ENCODE data around the gene CCDC197. TPM values are rescaled to one million over a fixed set of nuclear protein-coding genes. Genes with fewer than 3 reads are reported as not detected.
A peak's percentile ranks its signal among the peaks of the same experiment; 100 is the strongest.

The CCDC197 gene
- total RNA-seq, 1 donor: not detected

DNA sequence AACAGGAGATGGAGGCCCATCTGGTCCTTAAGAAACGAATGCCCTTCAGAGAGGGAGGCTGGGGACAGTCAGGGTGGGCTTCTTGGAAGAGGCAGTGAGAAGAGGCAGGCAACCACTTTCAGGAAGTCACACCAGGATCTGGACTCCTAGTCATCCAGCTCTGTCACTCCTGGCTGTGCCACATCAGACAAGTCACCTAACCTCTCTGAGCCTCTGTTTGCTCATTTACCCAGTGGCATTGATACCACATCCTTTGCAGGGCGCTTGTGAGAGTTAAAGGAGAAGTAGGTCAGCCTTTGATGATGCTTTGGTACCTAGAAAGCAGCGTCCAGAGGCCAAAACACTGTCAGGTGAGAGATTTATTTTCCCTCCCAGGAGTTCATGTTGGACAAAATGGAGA lies 11.1 kb downstream of the CCDC197 start:
- TF ChIP-seq, protein P1, sequence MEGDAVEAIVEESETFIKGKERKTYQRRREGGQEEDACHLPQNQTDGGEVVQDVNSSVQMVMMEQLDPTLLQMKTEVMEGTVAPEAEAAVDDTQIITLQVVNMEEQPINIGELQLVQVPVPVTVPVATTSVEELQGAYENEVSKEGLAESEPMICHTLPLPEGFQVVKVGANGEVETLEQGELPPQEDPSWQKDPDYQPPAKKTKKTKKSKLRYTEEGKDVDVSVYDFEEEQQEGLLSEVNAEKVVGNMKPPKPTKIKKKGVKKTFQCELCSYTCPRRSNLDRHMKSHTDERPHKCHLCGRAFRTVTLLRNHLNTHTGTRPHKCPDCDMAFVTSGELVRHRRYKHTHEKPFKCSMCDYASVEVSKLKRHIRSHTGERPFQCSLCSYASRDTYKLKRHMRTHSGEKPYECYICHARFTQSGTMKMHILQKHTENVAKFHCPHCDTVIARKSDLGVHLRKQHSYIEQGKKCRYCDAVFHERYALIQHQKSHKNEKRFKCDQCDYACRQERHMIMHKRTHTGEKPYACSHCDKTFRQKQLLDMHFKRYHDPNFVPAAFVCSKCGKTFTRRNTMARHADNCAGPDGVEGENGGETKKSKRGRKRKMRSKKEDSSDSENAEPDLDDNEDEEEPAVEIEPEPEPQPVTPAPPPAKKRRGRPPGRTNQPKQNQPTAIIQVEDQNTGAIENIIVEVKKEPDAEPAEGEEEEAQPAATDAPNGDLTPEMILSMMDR (IDR thresholded peaks at IDR 0.05; ENCODE audit: insufficient read depth, low read length): no peak
- no peak overlapping the region for H3K4me3 ChIP-seq (ENCODE audit: low read depth, low read length)
- DNase-seq (ENCODE audit: low read depth): no peak

DNA sequence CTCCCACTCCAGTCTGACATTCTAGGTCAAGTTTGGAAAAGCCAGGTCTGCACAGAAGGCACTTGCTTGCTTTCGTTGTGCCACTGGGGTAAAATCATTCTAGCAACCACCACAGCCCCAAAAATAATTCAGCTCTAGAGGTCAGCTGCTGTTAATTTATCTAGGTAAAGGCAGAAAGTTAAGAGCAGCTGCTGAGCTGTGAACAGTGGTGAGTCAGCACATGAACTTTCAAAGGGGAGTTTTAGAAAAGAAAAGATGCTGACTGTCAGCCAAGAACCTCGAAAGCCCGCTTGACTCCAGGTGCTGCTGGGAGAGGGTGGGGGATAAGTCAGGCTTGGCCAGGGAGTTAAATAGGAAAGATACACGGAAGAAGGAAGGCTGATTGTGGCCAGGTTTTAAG lies 12.7 kb downstream of the CCDC197 start:
- H3K4me3 ChIP-seq (ENCODE audit: low read depth, low read length): no peak overlapping the region
- TF ChIP-seq, protein P1 (IDR thresholded peaks at IDR 0.05; ENCODE audit: insufficient read depth, low read length): no peak
- peak; percentile 64 for DNase-seq (ENCODE audit: low read depth)

DNA sequence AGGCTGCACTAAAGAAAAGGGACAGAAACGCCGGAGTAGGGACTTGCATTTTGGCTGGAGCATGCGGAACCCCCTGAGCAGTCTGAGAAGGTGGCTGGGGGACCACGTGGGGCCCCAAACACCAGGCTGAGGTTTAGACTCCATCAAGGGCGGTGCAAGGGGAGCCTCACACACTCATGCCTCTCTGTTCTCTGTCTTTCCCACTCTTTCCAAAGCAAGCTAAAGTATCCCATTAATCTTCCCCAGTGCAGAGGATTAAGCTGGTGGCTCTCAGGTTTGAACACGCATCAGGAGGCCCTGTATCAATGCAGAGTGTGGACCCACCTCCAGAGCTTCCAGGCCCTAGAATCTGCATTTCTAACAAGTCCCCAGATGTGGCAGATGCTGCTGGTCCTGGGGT lies 13.5 kb downstream of the CCDC197 start:
- no peak for DNase-seq (ENCODE audit: low read depth)
- H3K4me3 ChIP-seq (ENCODE audit: low read depth, low read length): no peak overlapping the region
- TF ChIP-seq, protein P1 (IDR thresholded peaks at IDR 0.05; ENCODE audit: insufficient read depth, low read length): no peak

DNA sequence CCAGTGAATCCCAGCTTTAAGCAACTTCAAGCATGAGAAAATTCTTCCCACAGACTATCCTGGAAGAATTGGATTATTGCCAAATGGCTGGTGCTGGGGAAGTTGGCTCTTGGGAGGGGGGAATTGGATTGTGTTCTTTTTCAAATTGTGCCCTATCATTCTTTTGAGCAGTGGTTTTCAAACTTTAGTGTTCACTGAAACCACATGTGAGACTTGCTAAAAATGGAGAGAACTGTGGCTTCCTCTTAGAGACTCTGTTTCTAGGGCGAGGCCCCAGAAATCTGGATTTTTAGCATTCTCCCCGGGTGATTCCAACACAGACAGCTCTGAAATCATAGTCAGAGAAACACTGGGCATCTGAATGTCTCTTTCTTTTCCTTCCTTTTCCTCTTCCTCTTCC lies 14.7 kb downstream of the CCDC197 start:
- DNase-seq (ENCODE audit: low read depth): peak; percentile 42
- no peak overlapping the region for H3K4me3 ChIP-seq (ENCODE audit: low read depth, low read length)
- TF ChIP-seq, protein P1 (IDR thresholded peaks at IDR 0.05; ENCODE audit: insufficient read depth, low read length): no peak

DNA sequence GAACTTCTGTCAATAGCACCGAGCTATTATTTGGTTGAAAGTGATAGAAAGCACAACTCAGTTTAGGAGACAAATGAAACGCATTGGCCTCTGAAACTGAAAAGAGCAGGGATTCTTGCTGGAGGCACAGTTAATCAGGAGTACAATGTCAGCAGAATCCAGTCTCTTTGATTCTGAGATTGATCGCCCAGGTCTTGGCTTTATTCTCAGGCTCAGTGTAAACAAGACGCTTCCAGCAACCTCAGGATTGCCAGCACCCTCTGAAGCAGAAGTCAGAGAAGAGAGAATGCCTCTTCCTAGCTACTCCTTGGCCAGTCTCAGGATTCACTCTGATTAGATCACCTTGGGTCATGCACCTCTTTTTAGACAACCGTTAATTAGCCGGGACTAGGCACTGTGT lies 17.3 kb downstream of the CCDC197 start:
- H3K4me3 ChIP-seq (ENCODE audit: low read depth, low read length): no peak overlapping the region
- TF ChIP-seq, protein P1 (IDR thresholded peaks at IDR 0.05; ENCODE audit: insufficient read depth, low read length): no peak
- DNase-seq (ENCODE audit: low read depth): no peak

DNA sequence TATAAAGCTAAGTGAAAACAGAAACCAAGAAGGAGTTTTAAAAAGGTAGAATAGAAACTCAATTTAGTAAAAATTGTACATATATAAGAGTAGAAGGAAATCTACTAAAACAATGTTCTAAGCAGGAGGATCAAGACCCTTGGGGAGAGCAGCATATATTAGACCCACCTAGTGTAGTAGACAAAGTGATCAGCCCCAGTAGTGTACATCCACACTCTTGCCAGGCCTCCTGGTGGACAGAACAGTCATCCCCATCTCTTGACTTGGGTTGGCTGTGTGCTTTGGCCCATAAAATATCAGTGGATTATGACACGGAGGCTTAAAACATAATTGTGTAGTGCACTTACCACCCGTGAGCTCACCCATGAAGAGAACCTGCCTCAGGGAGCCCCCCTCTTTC lies 18.1 kb downstream of the CCDC197 start:
- no peak for DNase-seq (ENCODE audit: low read depth)
- H3K4me3 ChIP-seq (ENCODE audit: low read depth, low read length): no peak overlapping the region
- TF ChIP-seq, protein P1 (IDR thresholded peaks at IDR 0.05; ENCODE audit: insufficient read depth, low read length): no peak

DNA sequence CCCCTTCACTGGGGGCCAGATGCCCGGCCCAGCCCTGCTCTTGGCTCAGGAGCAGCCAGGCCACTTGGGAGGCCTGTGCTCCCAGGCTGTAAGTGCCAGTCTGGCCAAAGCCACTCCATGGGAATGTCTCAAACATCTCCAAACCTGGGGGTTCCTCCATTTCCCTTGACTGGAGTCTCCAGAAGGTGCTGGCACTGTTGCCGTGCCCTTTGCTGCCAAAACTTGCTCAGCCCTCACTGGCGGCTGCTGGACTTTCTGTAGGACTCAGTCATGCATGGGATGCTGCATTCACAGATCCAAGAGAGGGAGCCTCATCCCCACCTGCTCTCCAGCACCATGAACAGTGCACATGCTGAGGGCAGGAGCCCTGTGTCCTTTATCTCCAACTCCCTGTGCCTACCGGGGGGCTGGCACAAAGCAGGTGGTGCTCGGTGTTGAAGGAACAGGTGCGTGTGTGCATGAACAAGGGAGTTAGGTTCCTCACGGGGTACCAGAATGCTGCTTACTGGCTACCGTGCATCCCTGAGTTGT lies 19.4 kb downstream of the CCDC197 start:
- no peak overlapping the region for H3K4me3 ChIP-seq (ENCODE audit: low read depth, low read length)
- TF ChIP-seq, protein P1 (IDR thresholded peaks at IDR 0.05; ENCODE audit: insufficient read depth, low read length): no peak
- no peak for DNase-seq (ENCODE audit: low read depth)

All from fibroblast of the aortic adventitia (primary cell).